GM04504 (cell line): ENCODE measurements around the gene CCNL1.
"Not testable (repeated sequence)": the region's sequence is repeated elsewhere in the genome, so short reads cannot be mapped to it uniquely, and the experiment has no call there.

Experiments
- DNase-seq: peaks from one replicate; pipeline ENCODE4 v3.0.0-alpha.2; 2012; ENCODE audit warnings: low read depth

Gene CCNL1

GRCh38 chr3:157170861-157171260 lies 10.9 kb upstream of the CCNL1 start:
- DNase-seq = no peak

DNA sequence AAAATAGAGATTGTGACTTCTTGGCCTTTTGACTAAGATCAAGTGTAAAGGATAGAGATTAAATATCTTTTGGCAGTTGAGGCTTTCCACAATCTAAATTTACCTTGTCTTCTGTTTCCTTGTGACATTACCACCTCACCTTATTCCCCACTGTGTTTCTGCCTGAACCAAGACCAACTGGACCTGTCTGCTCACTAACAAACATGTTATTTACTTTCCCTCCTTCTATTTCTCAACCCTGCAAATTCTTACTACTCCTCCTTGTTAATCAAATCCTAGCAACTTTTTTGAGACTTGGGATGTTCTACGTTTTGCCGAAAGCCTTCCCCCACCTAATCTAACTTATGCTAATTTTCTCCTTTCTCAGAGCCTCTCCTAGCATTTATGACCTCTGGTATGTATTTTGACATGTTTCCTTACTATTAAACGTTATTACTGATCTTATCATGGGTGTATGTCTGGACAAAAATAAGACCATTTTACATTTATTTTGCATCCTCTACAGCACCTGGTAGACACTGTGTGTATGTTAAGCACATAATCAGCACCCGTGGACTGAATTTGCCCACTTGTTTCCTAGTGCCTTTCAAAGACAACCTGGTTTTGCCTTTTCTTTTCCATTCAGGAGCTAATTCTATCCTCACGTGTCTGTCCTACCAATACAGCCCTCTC lies 7.6 kb upstream of the CCNL1 start:
- DNase-seq = no peak

DNA sequence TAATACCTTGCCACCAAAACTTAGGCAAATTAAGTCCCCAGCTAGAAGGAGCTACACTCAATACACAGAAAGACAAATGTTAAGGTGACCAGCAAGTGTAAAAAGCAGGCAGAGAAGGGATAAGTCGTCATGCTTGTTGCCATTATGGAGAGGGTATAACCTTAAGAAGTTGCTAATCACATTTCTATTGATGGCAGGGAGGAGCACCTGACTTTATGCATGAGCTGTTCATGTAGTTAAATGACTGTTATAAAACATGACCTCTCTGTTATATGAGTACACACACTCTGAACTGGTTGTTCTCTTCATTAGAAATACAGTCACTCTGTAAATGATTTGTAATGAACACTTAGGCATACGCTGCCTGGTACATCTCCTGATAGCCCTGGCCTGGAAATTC lies 6.6 kb upstream of the CCNL1 start:
- no peak for DNase-seq

- DNase-seq = no peak
These were observed 6.2 kb upstream of the CCNL1 start for GRCh38 chr3:157166115-157166514.

- no peak for DNase-seq
These were observed 3.4 kb upstream of the CCNL1 start for GRCh38 chr3:157163217-157163953.

DNA sequence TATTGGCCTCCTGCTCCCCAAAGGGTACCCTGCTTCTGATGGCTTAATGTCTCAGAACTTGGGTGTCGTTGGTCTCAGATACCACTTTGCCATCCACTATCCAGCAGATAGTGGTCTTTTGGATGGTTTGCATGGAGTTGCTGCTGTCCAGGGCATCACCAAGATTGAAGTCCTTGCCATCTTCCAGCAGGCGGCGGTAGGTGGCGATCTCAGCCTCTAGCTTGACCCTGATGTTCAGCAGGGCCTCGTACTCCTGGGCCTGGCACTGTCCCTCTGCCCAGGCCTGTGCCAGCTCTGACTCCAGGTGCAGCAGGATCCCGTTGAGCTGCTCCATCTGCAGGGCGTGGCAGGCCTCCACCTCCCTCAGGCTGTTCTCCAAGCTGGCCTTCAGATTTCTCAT lies 2.7 kb upstream of the CCNL1 start:
- not testable (repeated sequence) for DNase-seq

- DNase-seq = peak; percentile 84
These were observed 894 bp upstream of the CCNL1 start for GRCh38 chr3:157160658-157161424.

- no peak for DNase-seq
These were observed 748 bp downstream of the CCNL1 start for GRCh38 chr3:157159037-157159761.

- DNase-seq = no peak
These were observed 2.1 kb downstream of the CCNL1 start for GRCh38 chr3:157157836-157158235.

GRCh38 chr3:157156837-157157635 lies 2.9 kb downstream of the CCNL1 start:
- no peak for DNase-seq

- no peak for DNase-seq
These were observed 4.4 kb downstream of the CCNL1 start for GRCh38 chr3:157155591-157155990.

- DNase-seq = no peak
These were observed 5.2 kb downstream of the CCNL1 start for GRCh38 chr3:157154563-157155330.

GRCh38 chr3:157152930-157153329 lies 7.0 kb downstream of the CCNL1 start:
- no peak for DNase-seq

- DNase-seq = no peak
These were observed 7.5 kb downstream of the CCNL1 start for GRCh38 chr3:157152438-157152837.

- no peak for DNase-seq
These were observed 8.3 kb downstream of the CCNL1 start for GRCh38 chr3:157151627-157152026.

DNA sequence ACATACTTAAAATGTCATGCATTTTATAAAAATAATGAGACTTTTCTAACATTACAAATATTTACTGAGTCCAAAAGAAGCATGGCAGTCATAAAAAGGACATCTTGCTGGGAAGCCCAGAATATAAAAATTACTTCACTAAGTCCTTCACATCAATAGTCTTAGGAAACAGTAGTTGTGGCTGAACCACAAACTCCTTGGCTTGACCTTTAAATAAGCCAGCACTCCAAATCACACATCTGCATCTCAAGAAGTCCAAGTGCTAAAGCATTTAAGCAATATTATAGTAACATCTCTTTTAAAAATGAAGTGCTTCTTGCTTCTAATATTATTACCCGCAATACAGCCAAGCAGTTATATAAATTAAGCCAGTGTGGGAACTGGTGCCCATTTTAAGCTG lies 8.8 kb downstream of the CCNL1 start:
- no peak for DNase-seq

DNA sequence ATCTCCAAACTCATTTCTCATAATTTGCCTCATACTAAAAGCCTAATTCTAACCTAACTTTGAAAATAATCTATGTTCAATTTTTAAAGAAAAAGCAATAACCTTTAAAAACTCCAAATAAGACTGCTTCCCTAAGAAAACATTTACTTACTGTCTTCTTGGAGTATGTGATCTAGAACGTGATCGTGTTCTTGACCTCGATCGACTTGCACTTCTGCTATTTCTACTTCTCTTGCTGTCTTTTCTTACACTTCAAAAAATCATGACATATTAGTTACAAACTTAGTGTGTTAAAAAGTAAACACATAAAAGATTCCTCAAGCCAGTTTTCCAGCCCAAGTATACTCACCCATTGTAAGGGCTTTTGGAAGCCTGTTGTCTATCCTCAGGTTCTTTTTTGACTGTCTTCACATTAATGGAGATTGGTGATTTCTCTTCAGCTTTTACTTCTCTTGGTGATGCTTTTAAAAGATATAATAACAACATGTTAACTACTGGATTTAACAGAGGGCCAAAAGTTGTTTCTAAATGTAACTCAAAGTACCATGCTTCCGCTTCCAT lies 10.7 kb downstream of the CCNL1 start:
- DNase-seq = no peak

- no peak for DNase-seq
These were observed 11.6 kb downstream of the CCNL1 start for GRCh38 chr3:157148196-157148889.

DNA sequence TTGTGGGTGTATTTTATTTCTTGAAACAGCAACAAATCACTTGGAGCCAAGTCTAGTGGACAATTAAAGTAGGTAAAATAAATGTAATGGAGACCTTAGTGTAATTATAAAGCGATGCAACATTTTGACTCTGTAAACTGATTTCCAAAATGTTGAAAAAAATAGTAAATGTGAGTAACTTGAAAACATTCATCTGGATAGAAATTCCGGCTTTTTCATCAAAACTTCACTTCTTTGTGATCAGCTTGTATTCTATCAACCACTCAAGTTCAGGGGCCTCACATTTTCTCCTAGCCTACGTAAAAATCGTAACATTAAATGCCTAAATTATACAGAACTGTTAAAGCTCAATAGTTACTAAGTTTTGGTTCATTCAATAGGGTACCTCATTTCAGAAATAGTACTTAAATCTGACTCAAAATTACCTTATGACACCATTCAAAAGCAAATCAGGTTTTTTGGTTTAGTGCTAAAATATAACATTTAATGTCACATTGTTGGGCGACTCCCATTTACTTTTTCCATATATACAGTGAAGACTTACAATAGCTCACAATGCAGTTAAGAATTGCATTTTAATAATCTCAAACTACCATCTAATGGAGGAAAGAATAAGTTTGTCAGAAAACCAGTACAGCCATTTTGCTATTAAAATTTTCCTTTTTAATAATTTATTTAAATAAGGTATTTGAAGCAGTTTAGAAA lies 12.7 kb downstream of the CCNL1 start:
- DNase-seq = no peak
